NCI-H1417 treated with DMSO at 0.1 percent for 48 hours (cell line): Measurements from ENCODE around the gene SNRNP70.
"Not testable (repeated sequence)": the region's sequence is repeated elsewhere in the genome, so short reads cannot be mapped to it uniquely, and the experiment has no call there.

Experiments
- DNase-seq: peaks from one replicate; lab custom pipeline; 2025; lab: John Stamatoyannopoulos, UW

SNRNP70 gene

DNA sequence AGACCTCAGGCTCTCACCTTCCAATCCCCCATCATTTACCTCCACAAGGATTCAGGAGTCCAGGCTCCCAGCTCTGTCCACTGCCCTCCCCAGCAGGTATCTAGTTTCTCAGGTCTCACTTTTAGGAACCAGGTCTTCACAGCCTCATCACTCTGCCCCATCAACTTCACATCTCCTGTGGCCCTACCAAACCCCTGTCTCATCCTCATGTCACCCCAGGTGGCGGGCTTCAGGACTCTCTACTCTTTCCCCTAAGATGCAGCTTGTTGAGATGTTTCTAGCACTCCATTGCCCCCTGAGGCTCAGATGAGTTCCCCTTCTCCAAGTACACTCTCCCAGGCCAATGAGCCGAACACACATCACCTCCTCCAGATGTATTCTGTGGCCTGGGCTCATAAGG is 35.6 kb downstream of the SNRNP70 start:
- DNase-seq, result no peak

DNA sequence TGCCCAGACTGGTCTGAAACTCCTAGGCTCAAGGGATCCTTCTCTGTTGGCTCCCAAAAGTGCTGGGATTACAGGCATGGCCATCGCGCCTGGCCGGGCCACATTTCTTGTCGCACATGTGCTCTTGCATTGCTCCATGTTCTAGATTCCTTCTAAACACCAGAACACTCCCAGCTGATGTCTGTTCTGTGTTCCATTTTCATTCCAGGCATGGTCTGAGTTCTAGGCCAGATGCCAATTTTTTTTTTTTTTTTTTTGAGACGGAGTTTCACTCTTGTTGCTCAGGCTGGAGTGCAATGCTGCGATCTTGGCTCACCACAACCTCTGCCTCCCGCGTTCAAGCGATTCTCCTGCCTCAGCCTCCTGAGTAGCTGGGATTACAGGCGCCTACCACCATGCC is 36.6 kb downstream of the SNRNP70 start:
- DNase-seq, result not testable (repeated sequence)

DNA sequence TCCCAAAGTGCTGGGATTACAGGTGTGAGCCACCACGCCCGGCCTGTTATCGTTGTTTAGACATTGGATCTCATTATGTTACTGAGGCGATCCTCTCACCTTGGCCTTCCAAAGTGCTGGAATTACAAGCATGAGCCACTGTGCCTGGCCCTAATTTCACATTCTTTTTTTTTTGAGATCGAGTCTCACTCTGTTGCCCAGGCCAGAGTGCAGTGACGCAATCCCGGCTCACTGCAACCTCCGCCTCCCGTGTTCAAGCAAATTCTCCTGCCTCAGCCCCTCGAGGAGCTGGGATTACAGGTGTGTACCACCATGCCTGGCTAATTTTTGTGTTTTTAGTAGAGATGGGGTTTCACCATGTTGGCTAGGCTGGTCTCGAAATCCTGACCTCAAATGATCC is 38.0 kb downstream of the SNRNP70 start:
- DNase-seq, result not testable (repeated sequence)

DNA sequence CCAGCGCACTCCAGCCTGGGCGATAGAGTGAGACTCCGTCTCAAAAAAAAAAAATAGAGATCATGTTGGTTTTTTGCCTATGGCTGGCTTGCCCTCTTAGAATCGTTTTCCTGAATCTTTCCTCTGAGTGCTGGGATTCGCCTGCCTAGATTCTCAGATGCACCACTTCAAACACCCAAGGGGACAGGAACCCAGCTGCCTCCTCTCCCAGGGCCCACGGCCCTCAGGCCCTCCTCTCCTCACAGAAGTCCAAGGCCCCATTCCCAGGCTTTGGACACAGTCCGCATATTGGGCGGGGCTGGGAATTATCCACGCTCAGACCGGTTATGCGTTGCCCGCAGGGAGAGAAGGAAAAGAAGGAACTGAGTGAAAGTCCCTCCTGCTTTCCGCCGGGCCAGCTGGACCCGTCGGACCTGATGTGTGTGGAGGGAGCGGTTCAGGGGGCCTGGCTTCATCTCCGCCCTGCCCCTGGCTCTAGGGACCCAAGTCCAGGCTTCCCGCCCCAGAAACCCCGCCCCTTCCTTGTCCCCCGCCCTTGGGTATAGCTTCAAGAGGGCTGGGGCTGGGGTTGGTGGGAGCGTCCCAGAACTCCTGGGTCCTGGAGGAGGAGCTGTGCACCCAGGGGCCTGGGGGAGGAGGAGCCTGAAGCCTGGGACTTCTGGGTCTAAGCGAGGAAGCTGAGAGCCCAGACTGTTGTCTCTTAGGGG is 39.9 kb downstream of the SNRNP70 start:
- DNase-seq, result no peak

DNA sequence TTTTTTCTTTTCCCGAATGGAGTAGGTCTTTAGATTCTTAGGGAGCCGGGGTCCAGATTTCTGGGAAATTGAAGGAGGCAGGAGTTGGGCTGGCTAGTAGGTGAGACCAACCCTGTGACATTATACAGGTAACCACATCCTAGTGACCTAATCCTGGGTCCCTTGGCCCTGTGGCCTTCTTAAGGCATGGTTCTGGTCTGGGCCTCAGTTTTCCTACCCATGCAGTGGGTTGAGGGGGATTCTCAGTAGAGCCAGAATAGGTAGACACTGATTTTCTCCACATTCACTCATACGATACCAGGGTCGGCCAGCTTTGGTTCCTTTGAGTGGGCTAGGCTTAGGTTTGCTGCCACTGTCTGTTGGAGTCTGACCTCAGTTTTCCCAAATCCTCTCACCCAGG is 41.3 kb downstream of the SNRNP70 start:
- no peak for DNase-seq

DNA sequence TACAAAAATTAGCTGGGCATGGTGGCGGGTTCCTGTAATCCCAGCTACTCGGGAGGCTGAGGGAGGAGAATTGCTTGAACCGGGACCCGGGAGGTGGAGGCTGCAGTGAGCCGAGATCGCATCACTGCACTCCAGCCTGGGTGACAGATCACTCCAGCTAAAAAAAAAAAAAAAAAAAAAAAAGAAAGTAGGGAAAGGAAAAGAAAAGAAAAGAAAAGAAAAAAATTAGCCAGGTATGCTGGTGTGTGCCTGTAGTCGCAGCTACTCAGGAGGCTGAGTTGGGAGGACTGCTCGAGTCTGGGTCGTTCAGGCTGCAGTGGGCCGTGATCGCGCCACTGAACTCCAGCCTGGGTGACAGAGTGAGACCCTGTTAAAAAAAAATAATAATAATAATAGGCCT is 42.0 kb downstream of the SNRNP70 start:
- not testable (repeated sequence) for DNase-seq

DNA sequence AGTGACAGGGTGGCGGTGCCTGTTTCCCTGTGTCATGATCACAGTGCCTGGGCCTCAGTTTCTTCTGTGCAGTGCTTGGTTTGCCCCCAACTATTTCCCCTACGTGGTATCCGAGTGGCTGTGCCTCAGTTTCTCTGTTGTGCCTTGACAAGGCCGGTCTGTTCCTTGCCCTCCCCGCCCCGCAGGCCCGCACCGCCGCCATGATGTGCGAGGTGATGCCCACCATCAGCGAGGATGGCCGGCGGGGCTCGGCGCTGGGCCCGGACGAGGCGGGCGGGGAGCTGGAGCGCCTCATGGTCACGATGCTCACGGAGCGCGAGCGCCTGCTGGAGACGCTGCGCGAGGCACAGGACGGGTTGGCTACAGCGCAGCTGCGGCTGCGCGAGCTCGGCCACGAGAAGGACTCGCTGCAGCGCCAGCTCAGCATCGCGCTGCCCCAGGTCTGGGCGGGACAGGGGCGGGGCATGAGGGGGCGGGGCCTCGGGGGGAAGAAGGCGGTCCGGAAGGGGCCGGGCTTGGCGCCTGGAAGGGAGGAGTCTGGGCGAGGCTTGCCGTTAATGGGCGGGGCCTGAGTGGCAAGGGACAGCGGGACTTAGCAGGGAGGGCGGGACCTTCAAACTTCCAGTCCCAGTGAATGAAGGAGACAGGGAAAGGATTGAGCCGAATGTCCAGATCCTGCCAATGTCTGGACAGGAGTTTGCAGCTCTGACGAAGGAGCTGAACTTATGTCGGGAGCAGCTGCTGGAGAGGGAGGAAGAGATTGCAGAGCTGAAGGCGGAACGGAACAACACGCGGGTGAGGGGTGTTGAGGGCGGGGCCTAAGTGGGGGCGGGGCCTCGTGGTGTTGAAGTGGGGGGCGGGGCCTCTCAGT is 42.7 kb downstream of the SNRNP70 start:
- peak; percentile 73 for DNase-seq

DNA sequence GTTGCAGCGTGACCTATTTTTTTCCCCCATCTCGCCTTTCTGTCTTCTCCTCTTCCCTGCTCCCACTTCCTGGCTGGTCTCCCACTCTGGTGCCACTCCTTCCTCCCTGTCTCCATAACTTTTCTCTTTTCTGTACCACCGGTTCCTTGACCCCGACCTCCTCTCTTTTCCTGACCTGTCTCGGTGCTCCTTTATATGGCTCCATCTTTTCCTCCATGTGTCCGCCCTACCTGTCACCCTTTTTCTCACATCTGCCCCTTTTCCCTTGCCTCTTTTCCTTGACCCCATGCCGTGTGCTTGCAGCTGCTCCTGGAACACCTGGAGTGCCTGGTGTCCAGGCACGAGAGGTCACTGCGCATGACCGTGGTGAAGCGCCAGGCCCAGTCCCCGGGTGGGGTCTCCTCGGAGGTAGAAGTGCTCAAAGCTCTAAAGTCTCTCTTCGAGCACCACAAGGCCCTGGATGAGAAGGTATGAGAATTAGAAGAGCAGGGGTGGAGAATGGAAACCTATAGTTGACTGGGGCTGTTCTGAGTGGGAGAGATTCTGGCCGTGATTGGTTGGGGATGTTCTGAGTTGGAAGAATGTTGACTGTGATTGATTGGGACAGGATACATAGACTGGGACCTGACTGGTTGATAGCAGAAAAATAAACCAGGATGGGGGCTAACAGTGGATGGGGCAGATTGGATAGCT is 43.4 kb downstream of the SNRNP70 start:
- DNase-seq, result no peak

DNA sequence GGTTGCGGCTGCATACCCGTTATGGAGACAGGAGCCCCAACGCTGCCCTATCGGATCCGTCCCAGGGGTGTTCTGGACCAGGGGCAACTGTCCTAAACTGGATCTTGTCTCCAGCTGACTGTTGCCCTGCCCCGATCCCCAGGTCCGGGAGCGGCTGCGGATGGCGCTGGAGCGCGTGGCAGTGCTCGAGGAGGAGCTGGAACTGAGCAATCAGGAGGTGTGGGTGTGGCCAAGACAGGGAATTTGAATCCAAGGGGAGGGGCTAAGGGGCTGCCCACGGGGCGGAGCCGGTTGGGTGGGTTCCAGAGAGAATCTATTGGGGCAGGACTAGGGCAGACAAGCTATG is 44.0 kb downstream of the SNRNP70 start:
- DNase-seq, result no peak

DNA sequence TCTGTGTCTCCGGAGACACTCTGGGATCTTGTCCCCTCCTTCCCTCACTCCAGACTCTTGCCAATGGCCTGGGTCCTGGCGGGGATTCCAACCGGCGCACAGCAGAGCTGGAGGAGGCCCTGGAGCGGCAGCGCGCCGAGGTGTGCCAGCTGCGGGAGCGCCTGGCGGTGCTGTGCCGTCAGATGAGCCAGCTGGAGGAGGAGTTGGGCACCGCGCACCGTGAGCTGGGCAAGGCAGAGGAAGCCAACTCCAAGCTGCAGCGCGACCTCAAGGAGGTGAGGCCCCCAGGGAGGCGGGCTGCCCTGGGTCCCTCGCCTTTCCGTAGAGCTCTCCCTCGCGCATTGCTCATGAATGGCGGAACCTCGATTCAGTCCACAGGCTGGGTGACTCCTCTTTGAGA is 45.1 kb downstream of the SNRNP70 start:
- DNase-seq, result no peak

DNA sequence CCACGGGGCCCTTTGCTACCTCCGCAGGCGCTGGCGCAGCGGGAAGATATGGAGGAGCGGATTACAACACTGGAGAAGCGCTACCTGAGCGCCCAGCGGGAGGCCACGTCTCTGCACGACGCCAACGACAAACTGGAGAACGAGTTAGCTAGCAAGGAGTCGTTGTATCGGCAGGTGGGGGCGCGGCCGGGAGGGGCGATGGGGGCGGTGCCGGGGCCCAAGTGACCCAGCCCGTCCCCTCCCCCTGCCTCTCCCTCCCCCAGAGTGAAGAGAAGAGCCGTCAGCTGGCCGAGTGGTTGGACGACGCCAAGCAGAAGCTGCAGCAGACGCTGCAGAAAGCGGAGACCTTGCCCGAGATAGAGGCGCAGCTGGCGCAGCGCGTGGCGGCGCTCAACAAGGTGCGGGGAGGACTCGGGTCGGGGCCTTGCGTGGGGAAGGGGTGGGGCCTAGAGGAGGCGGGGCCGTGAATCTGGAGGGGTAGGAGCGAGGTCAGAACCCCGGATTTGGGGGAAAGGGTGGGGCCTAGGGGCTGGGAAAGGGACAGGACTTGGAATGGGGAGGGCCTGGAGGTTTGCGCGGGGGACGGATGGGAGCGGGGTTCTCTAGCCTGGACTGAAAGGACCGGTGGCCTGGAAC is 47.8 kb downstream of the SNRNP70 start:
- no peak for DNase-seq

DNA sequence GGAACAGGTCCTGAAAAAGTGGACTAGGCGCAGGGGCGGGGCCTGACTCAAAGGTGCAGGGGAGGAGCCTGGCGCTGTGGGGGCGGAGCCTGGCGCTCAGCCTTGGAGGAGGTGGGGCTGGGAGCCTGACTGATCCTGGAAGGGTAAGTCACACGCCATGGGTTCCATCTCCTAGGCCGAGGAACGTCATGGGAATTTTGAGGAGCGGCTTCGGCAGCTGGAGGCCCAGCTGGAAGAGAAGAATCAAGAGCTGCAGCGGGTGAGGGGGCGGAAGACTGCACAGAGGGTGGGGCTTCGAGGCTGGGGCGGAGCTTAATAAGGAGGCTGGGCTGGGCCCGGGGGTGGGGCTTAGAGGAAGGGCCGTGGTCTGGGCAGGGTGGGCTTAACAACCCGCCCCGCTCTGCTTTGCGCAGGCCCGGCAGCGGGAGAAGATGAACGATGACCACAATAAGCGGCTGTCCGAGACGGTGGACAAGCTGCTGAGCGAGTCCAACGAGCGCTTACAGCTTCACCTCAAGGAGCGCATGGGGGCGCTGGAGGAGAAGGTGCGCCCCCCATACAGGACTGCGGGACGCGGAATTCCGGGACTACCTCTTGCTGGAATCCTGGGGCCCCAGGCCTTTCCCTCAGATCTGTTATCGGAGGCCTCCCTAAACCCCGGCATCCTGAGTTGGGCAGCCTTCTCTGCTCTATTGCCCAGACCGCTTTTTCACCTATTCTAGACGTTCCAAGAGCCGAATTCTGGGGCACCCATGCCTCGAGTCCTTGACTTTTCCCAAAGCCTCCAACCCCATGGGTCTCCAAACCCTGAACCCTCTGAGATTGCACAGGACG is 48.6 kb downstream of the SNRNP70 start:
- DNase-seq, result no peak

DNA sequence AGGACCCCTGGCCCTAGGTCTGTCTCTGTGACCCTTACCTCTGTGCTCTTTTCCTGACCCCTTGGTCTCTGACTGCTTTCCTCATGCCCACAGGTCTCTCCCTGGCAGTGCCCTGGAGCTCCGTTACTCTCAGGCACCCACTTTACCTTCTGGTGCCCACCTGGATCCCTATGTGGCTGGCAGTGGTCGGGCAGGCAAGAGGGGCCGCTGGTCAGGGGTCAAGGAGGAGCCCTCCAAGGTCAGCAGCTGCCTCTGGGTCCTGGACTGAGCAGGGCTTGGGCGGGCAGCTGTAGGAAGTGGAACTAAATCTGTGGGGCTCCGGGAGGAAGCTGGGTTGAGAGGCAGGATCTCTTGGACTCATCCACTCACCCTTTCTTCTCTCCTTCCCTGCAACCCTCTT is 50.4 kb downstream of the SNRNP70 start:
- no peak for DNase-seq

DNA sequence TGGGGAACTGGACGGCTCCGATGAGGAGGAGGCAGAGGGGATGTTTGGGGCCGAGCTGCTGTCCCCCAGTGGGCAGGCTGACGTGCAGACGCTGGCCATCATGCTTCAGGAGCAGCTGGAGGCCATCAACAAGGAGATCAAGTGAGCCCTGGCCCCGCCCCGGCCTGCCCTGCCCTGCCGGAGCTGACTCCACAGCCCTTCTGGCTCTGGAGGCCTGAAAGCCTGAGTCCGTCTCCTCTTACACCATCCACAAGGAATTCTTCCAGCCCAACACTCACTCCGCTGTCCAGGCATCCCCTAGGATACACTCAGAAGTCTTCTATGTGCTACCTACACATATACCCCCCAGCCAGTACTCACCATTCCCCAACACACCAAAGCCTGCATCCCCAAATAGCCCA is 51.5 kb downstream of the SNRNP70 start:
- no peak for DNase-seq

DNA sequence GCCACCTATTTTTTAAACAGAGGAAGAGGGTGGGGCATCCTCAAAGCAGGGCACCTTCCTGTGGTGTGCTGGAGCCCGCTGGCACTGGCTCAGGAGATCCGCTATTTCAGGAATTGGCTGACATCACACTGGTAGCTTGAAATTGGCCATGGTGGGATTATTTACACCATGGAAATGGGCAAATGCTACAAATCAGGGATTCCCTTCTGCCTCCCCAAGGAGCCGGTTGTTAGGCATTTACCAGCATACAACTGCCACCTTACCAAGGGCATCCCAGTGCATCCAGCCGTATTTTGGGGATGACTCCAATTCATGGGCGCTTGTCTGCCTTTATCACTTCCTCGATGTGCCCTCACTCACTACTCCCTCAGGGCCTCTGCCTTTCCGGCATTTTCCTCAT is 55.7 kb downstream of the SNRNP70 start:
- no peak for DNase-seq

DNA sequence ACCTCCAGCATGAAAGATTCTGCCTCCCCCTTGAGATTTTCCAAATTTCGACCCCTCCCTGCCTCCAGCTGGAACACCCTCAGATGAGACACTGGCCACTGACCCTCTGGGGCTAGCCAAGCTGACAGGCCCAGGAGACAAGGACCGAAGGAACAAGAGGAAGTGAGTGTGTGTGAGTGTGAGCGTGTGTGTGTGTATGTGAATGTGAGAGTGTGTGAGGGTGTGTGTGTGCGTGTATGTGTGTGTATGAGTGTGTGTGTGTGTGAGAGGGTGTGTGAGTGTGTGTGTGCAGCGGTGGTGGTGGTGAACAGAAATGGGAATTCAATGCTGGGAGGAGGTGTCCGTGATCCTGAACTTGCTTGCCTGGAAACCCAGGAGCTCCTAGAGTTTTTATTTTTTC is 56.1 kb downstream of the SNRNP70 start:
- no peak for DNase-seq

DNA sequence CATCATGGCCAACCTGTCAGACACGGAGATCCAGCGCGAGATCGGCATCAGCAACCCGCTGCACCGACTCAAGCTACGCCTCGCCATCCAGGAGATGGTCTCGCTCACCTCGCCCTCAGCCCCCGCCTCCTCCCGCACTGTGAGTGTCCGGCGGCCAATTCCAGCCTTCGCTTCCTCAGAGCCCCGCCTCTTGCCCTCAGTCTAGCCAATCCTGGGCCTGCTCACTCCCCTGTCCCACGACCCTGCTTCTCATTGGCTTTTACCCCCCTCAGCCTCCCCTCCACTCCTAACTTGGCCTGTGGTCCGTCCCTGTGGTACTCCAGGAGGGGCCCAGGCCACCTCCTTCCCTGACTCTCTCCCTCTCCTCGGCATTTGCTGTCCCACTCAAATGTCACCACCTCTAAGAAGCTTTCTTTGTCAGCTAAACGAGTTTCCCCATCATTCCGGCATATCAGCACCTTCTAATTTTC is 57.6 kb downstream of the SNRNP70 start:
- DNase-seq, result no peak

DNA sequence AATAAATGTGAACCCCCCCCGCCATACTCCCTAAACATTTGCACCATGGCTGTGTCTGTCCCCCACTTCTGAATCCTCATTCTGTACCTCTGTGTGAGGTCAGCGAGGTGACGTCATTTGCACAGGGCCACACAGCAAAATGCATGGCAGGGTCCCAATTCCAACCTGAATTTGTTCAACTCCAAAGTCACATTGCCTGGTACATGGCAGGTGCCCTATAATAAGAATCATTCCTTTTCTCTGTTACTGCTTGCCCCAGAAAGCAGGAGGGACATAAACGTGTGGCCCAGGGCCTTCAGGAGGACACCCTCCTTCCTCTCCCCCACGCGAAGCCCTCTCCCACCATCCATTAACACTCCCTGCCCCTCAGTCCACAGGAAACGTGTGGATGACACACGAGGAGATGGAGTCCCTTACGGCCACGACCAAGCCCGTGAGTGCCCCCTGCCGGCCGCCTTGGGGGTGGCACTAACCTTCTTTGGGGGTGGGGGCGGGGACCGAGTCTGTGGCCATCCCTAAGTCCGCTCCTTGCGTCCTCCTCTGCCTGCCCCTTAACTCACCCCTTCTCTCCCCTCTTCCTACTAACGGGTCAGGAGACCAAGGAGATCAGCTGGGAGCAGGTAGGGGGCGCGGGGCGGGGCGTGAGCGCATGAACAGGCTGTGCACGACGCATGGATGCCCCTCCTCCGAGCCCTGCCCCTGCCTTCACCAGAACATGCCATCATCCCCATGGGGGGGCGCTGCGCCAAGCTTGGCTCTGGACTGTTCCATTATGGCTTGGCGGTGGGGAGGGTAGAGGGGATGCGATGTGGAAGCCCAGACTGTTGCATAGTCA is 60.5 kb downstream of the SNRNP70 start:
- DNase-seq, result no peak

DNA sequence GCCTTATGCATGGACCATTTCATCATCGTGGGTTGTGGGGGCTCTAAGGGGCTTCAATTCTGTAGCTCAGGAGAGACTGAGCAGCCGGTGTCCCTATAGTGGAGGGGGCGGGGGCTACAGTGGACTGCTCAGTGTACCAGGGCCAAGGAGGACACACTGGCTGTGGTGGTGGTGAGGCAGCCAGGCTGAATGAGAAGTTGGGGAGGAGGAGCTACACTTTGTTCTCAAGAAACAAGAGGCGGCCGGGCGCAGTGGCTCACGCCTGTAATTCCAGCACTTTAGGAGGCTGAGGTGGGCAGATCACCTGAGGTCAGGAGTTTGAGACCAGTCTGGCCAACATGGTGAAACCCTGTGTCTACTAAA is 61.1 kb downstream of the SNRNP70 start:
- DNase-seq, result not testable (repeated sequence)

DNA sequence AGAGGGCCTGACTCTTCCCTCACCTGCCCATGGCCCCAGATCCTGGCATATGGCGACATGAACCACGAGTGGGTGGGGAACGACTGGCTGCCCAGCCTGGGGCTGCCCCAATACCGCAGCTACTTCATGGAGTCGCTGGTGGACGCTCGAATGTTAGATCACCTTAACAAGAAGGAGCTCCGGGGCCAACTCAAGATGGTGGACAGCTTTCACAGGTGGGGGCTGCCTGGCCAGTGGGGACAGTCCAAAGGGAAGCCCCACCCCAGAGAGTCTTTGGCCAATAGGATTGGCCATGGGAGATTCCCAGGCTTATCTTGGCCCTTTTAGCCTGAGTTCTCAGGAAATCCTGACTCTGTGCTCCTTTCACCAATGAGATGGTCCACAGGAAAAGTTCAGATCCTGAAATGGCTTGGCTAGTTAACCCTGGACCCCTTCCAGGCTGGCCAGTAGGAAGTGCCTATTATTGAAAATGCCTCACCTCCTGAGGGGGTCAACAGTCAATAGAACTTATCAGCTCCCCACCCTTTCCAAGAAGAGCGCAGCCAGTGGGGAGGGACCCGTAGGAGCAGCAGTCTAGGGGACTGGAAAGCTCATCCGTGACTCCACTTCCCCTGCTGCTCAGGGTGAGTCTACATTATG is 62.9 kb downstream of the SNRNP70 start:
- no peak for DNase-seq
